Measurements from ENCODE around the gene LINC00305.

GRCh38 chr18:64179556-64180080 is 30.7 kb upstream of the LINC00305 start:
- TF ChIP-seq POLR2A (IDR thresholded peaks at IDR 0.05) = no peak
- no peak for TF ChIP-seq CTCF (IDR thresholded peaks at IDR 0.05)
- no peak for TF ChIP-seq EP300 (IDR thresholded peaks at IDR 0.05)
- no peak for TF ChIP-seq POLR2AphosphoS5 (IDR thresholded peaks at IDR 0.05)

Measured in suprapubic skin (tissue), 4 donors.